GM12865 (cell line): Measurements from ENCODE around the gene LRRC8C.

Experiments used
- DNase-seq: peaks from one replicate; pipeline ENCODE4 v3.0.0; 2010; ENCODE audit warnings: low read depth
- H3K4me3 ChIP-seq: 2 replicates; pipeline ENCODE4 v1.5.1; 2011; ENCODE audit warnings: mild to moderate bottlenecking, low read depth, low read length, control low read depth
- CTCF ChIP-seq: IDR thresholded peaks from 2 replicates; pipeline ENCODE4 v1.5.1; 2011; ENCODE audit warnings: low read length, control low read depth, low read depth, inconsistent platforms; ENCODE audit not compliant: insufficient read depth; ENCODE audit errors: missing control alignments

Gene LRRC8C

DNA sequence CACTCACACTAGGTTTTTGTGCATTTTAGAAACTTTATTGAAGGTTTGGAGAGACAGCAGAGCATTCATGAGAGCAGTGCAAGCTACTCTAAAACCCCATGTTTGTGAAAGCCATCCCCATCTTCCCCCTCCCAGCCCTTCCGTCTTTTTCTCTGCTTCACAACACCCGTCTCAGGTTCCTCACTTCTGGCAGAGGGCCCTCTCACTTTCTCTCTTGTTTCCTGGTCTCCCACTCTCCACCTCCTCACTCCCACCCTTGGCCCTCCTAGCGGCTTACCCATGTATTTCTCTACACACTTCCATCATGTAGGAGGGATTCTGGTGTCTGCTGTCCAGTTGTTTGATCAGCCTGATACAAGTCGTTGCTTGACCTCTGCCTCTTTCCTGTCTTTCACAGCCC is 92.7 kb downstream of the LRRC8C start:
- no peak overlapping the region for H3K4me3 ChIP-seq
- no peak for DNase-seq
- TF ChIP-seq CTCF: no peak

GRCh38 chr1:89727517-89728312 is 94.8 kb downstream of the LRRC8C start:
- no peak for TF ChIP-seq CTCF
- no peak for DNase-seq
- H3K4me3 ChIP-seq: no peak overlapping the region

GRCh38 chr1:89728381-89728780 is 95.5 kb downstream of the LRRC8C start:
- DNase-seq: no peak
- no peak for TF ChIP-seq CTCF
- H3K4me3 ChIP-seq: no peak overlapping the region

DNA sequence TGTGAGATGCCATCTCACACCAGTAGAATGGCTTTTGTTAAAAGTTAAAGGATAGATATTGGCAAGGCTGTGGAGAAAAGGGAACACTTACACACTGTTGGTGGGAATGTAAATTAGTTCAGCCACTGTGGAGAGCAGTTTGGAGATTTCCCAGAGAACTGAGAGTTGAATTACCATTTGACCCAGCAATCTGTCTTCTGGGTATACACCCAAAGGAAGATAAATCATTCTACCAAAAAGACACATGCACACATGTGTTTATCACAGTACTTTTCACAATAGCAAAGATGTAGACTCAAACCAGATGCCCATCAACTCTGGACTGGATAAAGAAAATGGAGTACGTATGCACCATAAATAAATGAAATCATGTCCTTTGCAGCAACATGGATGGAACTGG is 99.3 kb downstream of the LRRC8C start:
- no peak for TF ChIP-seq CTCF
- DNase-seq: no peak
- no peak overlapping the region for H3K4me3 ChIP-seq

DNA sequence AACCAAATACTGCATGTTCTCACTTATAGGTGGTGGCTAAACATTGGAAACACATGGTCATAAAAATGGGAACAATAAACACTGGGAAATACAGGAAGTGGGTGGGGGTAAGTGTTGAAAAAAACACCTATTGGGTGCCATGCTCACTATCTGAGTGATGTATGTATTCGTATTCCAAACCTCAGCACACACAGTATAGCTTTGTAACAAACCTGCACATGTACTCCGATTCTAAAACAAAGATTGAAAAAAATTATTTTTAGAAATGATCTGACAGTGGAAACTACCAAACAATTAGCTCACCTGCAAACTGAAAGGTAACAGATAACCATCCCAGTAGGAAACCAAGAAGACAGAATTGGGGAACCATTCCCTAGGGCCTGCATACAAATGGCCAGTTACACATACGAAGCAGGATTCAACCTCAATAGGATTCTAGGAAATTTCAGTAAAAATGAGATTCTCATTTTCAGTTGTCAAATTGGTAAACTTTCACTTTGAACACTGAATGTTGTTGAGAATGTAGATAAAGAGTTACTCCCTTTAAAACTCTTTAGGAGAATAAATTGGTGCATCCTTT is 99.8 kb downstream of the LRRC8C start:
- no peak for TF ChIP-seq CTCF
- peak; percentile 30 for DNase-seq

DNA sequence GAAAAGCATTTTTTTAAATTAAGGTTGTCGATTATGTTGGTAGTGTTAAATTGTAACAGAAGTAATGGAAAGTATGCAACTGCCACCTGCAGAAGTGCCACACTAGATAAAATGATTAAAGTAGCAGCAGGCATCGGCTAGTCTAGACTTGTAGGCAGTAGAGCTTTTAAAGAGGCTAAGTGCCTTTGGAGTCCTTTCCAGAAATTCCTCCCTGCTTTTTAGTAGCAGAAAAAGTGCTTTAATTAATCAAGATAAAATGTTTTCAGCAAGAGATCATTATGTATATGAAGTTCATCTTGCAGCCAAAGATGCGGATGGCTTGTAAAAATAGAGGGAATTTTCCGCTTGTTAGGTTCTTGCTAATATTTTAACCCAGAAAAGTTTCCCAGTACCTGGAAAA is 100.8 kb downstream of the LRRC8C start:
- no peak for TF ChIP-seq CTCF
- no peak for DNase-seq
- H3K4me3 ChIP-seq: no peak overlapping the region

More for the DNA sequence above, 99.8 kb downstream of the LRRC8C start:
- no peak overlapping the region for H3K4me3 ChIP-seq

GRCh38 chr1:89734442-89734841 is 101.5 kb downstream of the LRRC8C start:
- TF ChIP-seq CTCF: no peak
- H3K4me3 ChIP-seq: no peak overlapping the region
- DNase-seq: no peak
